ENCODE data around the gene METTL8. TPM values are rescaled to one million over a fixed set of nuclear protein-coding genes. Genes with fewer than 3 reads are reported as not detected.

Gene METTL8
- total RNA-seq, 1 donor from 2014 or later, result 10.5 TPM

DNA sequence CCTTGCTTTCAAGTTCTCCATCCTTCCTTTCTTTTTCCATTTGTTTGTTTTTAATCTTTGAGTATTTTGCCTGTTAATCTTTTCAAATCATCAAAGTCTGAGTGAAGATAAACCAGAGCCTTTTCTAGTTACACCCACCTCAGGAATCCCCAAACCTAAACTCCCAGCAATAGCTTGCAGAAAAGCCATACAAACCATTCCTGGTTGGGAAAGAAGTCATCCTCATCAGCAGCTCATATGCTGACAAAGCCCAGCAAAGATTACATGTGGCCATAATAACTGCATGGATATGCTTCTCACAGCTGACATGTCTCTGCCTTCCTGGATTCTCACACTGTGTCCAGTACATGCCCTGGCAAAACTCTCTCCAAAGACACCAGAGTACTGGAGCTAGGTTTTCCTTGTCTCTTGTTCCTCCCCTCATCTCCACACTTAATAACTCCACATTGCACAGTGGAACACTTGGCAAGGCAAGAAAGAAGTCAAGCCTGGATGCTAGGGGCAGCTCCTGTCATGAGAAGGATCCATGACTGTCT, 146.7 kb downstream of the METTL8 start:
- intact Hi-C loops (cut with DNase I), result no loop called here

DNA sequence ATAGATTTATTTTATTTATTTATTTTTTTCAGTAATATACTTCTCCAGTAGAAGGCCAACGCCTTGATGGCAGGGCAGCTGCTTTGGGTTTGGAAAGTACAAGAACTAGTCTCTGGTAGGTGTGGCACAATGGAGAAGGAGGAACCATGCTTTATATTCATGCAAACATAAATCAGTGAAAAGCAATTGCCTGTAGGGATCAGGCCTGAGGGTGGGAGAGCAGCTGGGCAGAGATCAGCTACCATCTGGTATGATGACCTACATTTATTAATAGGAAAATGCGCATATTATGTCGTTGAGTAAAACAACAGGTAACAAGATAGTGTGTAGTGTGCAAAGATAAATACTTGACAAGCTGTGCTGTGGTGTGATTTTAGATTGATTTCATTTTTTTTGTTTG, 152.7 kb downstream of the METTL8 start:
- DNase-seq (ENCODE audit: low spot score), result no peak
- intact Hi-C loops (cut with DNase I), result no loop called here

More for the DNA sequence above, 146.7 kb downstream of the METTL8 start:
- DNase-seq (ENCODE audit: low spot score), result no peak

DNA sequence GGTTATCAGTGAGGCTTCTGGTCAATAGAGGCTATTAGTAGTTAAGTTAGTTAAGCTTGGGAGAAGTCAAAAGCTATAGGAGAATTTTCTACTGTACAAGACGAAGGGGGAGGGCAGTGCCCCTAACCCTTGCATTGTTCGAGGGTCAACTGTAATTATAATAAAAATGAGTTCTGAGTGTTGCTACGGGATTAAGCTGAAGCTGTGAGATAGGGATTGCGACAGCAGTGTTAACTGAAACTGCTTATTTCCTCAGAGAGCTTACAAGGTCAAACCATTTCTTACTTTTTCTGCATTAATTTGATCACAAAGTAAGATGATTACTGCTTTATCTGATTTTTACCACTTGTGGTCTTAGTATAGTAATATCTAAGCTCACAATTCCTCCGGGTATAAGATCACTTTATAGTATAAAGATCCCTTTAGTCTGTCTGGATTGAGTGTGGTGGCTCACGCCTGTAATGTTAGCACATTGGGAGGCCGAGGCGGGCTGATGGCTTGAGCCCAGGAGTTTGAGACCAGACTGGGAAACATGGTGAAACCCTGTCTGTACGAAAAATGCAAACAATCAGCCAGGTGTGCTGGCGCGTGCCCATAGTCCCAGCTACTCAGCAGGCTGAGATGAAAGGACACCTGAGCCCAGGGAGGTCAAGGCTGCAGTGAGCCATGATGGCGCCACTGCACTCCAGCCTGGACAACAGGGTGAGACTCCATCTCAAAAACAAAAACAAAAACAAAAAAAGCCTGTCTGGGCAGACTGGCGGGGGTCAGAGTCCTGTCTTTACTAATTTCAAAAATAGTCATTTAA, 153.6 kb downstream of the METTL8 start:
- DNase-seq (ENCODE audit: low spot score), result no peak
- intact Hi-C loops (cut with DNase I), result no loop called here

DNA sequence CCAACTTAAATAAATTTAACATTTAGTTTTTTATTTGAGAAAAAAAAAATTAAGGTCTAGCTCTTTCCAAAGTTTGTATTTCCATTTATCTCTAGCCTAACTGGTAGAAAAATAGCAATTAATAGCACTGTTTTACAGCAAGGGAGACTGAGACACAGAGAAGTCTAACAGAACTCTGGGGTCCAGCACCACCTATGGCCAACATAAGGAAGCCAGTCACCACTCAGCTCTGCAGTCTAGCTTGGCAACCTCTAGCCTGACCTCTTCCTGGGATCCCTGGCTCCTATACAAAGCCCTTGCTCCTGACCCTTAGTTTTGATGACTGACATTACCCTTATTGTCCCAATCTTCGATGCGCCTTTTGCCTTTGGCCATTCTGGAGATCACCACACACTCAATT, 159.0 kb downstream of the METTL8 start:
- intact Hi-C loops (cut with DNase I), result no loop called here

DNA sequence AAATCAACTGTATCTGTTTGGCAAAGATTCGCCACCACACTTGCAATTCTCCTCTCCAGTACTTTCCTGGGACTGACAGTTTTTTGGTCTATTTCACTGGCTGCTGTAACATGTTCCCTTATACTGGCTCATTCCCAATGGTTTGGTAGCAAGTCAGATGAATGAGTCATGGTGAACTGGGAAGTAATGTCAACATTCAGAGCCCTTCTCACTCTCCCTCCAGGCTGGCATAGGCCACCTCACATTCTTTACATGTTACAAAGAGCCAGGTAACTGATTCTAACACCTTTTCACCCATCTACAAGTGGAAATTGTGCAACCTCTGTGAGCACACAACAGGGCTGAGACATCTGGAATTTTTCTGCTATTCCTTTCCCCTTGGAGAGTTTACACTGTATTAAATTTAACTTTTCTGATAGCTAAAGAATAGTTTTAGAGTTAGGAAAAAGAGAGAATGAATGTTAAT, 161.8 kb downstream of the METTL8 start:
- intact Hi-C loops (cut with DNase I), result no loop called here
- DNase-seq (ENCODE audit: low spot score), result no peak

More for the DNA sequence above, 159.0 kb downstream of the METTL8 start:
- no peak for DNase-seq (ENCODE audit: low spot score)

DNA sequence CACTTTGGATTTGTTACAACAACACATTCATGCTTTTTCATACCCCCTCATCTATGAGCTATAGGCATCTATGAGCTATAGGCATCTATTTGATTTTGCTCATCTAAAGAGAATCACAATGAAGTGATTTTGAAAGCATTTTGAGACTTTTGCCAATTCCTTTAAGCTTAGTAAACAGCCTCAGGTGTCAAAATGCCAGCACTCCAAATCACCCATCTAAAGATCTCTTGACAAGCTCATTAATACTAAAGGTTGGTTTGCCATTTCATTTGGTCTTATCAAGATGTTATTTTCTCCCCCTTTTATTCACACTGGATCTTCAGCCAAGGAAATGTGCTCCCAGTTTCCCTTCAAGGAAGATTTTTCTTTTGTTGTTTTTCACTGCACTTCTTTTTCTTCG, 162.4 kb downstream of the METTL8 start:
- DNase-seq (ENCODE audit: low spot score), result no peak
- intact Hi-C loops (cut with DNase I), result no loop called here

GRCh38 chr2:171267855-171268629, 165.7 kb downstream of the METTL8 start:
- intact Hi-C loops (cut with DNase I), result no loop called here
- no peak for DNase-seq (ENCODE audit: low spot score)

Other genes with a start within 250 kb of the METTL8 start
- 12.4 TPM for gene DCAF17, start 236 bp upstream of the METTL8 start, total RNA-seq
- 39.7 TPM for gene CYBRD1, start 88.5 kb upstream of the METTL8 start, total RNA-seq